Fibroblast of mammary gland (primary cell): Measurements from ENCODE around the gene KCNK5.

Experiments
- DNase-seq: peaks from one replicate; pipeline ENCODE4 v3.0.0-alpha.2; 2010; ENCODE audit warnings: low read depth
- H3K4me3 ChIP-seq: 2 replicates; pipeline ENCODE4 v1.5.1; 2011; ENCODE audit warnings: low read depth, mild to moderate bottlenecking, low read length, moderate library complexity; ENCODE audit not compliant: control insufficient read depth
- CTCF ChIP-seq: conservative IDR thresholded peaks from 2 replicates; pipeline ENCODE4 v1.5.1; 2011; ENCODE audit warnings: low read depth, low read length, inconsistent platforms; ENCODE audit not compliant: control insufficient read depth, insufficient read depth

KCNK5 gene

GRCh38 chr6:39207416-39208222 lies 21.7 kb downstream of the KCNK5 start:
- no peak for DNase-seq
- H3K4me3 ChIP-seq: no peak overlapping the region
- TF ChIP-seq CTCF: no peak

- TF ChIP-seq CTCF: no peak
- no peak for DNase-seq
Measured at GRCh38 chr6:39206250-39206721, 23.0 kb downstream of the KCNK5 start.

GRCh38 chr6:39204646-39205244 lies 24.5 kb downstream of the KCNK5 start:
- no peak for TF ChIP-seq CTCF
- H3K4me3 ChIP-seq: no peak overlapping the region
- DNase-seq: no peak

More at GRCh38 chr6:39206250-39206721, 23.0 kb downstream of the KCNK5 start:
- no peak overlapping the region for H3K4me3 ChIP-seq

- TF ChIP-seq CTCF: no peak
- H3K4me3 ChIP-seq: no peak overlapping the region
- no peak for DNase-seq
Measured at GRCh38 chr6:39204160-39204495, 25.1 kb downstream of the KCNK5 start.

GRCh38 chr6:39203436-39204159 lies 25.7 kb downstream of the KCNK5 start:
- TF ChIP-seq CTCF: no peak
- H3K4me3 ChIP-seq: no peak overlapping the region
- DNase-seq: no peak

GRCh38 chr6:39202166-39202565 lies 27.1 kb downstream of the KCNK5 start:
- DNase-seq: no peak
- no peak overlapping the region for H3K4me3 ChIP-seq
- TF ChIP-seq CTCF: no peak
